K562 (cell line): ENCODE data around the gene TBXA2R. TPM values are rescaled to one million over a fixed set of nuclear protein-coding genes. Genes with fewer than 3 reads are reported as not detected.

Experiments
- ARID3A ChIP-seq: IDR thresholded peaks from 2 replicates; pipeline ENCODE4 v1.6.1; 2012; ENCODE audit warnings: low read depth, low read length, improper control_type of control experiment, borderline replicate concordance
- GATAD2A ChIP-seq: fragments of 450-650 bp; IDR thresholded peaks from 2 replicates; pipeline ENCODE4 v1.6.1; 2017
- KAT2B ChIP-seq: IDR thresholded peaks from one replicate; pipeline ENCODE4 v1.6.1; 2012; ENCODE audit warnings: low read depth, mild to moderate bottlenecking, control low read depth, inconsistent platforms, low read length, moderate library complexity
- SAP30 ChIP-seq: fragments of 200-600 bp; sonication (generic); IDR thresholded peaks from 2 replicates; pipeline ENCODE4 v1.6.1; 2012; ENCODE audit warnings: borderline replicate concordance, low read depth, mild to moderate bottlenecking, moderate library complexity, low read length, control low read depth, inconsistent platforms; ENCODE audit not compliant: insufficient read depth, poor library complexity, severe bottlenecking
- SREBF1 ChIP-seq: fragments of 150-350 bp; IDR thresholded peaks from 2 replicates; pipeline ENCODE4 v1.6.1; 2014; ENCODE audit warnings: antibody characterized with exemption, low read depth, low read length, borderline replicate concordance
- ZNF217 ChIP-seq: sonication (generic); formaldehyde crosslinking; IDR thresholded peaks from 2 replicates; pipeline ENCODE4 v1.8.0; 2022; ENCODE audit warnings: mild to moderate bottlenecking, missing genetic modification reagents
- ZNF449 ChIP-seq: fragments of 250-450 bp; sonication (Bioruptor Pico); IDR thresholded peaks from 2 replicates; pipeline ENCODE4 v1.8.0; 2022; ENCODE audit warnings: moderate library complexity, mild to moderate bottlenecking, inconsistent platforms
- polyA plus RNA-seq, 8 experiments: library from polyadenylated mRNA; depleted of rRNA in 4 of 8; stranded (reverse) in 5 of 8; unstranded in 3 of 8; fragments of >200 nt; fragmentation: Nextera tagmentation in 2 of 8; fragmentation: Illumina TruSeq in 1 of 8; extraction: Ambion mirVana in 2 of 8; extraction: Trizol in 1 of 8; gene quantifications; 2 replicates each; pipeline versions ENCODE4 v1.2.1 to v1.2.3, GENCODE V29; 2011 to 2014; ENCODE audit warnings: inconsistent platforms in 1 of 8, missing spikeins in 1 of 8
- total RNA-seq, 7 experiments: library from RNA; depleted of rRNA in 6 of 7; stranded (reverse); fragments of >200 nt in 6 of 7; fragmentation: Illumina TruSeq in 2 of 7; extraction: Trizol in 2 of 7; gene quantifications; 2 replicates each; pipeline versions ENCODE4 v1.2.1 to v1.2.3, GENCODE V29; 2011 to 2021; ENCODE audit warnings: low replicate concordance in 1 of 7
- TF ChIP-seq, protein P1 (sequence below): fragments of 200-600 bp; sonication (generic); IDR thresholded peaks from one replicate; pipeline ENCODE4 v1.6.1; 2012; ENCODE audit warnings: mild to moderate bottlenecking, low read depth, low read length, inconsistent platforms
- TF ChIP-seq, protein P2 (sequence below), 3 experiments: IDR thresholded peaks in 2 of 3; conservative IDR thresholded peaks in 1 of 3; 2 replicates each; pipeline ENCODE4 v1.5.1; 2011 to 2012; ENCODE audit warnings: low read length in 3 of 3, mild to moderate bottlenecking in 3 of 3, control low read depth in 2 of 3, improper control_type of control experiment in 1 of 3, inconsistent platforms in 1 of 3, low read depth in 1 of 3, mixed read lengths in 1 of 3, moderate library complexity in 1 of 3; ENCODE audit not compliant: insufficient read depth in 2 of 3

TBXA2R gene
- total and polyA plus RNA-seq, 9 of the 15 experiments (the other 6 are each of a cell fraction or from before 2014, with no cell fraction given): 1.5 to 24.0 (median 2.8) TPM

GRCh38 chr19:3580156-3580934, 26.3 kb downstream of the TBXA2R start (continued):
- TF ChIP-seq, protein P1, sequence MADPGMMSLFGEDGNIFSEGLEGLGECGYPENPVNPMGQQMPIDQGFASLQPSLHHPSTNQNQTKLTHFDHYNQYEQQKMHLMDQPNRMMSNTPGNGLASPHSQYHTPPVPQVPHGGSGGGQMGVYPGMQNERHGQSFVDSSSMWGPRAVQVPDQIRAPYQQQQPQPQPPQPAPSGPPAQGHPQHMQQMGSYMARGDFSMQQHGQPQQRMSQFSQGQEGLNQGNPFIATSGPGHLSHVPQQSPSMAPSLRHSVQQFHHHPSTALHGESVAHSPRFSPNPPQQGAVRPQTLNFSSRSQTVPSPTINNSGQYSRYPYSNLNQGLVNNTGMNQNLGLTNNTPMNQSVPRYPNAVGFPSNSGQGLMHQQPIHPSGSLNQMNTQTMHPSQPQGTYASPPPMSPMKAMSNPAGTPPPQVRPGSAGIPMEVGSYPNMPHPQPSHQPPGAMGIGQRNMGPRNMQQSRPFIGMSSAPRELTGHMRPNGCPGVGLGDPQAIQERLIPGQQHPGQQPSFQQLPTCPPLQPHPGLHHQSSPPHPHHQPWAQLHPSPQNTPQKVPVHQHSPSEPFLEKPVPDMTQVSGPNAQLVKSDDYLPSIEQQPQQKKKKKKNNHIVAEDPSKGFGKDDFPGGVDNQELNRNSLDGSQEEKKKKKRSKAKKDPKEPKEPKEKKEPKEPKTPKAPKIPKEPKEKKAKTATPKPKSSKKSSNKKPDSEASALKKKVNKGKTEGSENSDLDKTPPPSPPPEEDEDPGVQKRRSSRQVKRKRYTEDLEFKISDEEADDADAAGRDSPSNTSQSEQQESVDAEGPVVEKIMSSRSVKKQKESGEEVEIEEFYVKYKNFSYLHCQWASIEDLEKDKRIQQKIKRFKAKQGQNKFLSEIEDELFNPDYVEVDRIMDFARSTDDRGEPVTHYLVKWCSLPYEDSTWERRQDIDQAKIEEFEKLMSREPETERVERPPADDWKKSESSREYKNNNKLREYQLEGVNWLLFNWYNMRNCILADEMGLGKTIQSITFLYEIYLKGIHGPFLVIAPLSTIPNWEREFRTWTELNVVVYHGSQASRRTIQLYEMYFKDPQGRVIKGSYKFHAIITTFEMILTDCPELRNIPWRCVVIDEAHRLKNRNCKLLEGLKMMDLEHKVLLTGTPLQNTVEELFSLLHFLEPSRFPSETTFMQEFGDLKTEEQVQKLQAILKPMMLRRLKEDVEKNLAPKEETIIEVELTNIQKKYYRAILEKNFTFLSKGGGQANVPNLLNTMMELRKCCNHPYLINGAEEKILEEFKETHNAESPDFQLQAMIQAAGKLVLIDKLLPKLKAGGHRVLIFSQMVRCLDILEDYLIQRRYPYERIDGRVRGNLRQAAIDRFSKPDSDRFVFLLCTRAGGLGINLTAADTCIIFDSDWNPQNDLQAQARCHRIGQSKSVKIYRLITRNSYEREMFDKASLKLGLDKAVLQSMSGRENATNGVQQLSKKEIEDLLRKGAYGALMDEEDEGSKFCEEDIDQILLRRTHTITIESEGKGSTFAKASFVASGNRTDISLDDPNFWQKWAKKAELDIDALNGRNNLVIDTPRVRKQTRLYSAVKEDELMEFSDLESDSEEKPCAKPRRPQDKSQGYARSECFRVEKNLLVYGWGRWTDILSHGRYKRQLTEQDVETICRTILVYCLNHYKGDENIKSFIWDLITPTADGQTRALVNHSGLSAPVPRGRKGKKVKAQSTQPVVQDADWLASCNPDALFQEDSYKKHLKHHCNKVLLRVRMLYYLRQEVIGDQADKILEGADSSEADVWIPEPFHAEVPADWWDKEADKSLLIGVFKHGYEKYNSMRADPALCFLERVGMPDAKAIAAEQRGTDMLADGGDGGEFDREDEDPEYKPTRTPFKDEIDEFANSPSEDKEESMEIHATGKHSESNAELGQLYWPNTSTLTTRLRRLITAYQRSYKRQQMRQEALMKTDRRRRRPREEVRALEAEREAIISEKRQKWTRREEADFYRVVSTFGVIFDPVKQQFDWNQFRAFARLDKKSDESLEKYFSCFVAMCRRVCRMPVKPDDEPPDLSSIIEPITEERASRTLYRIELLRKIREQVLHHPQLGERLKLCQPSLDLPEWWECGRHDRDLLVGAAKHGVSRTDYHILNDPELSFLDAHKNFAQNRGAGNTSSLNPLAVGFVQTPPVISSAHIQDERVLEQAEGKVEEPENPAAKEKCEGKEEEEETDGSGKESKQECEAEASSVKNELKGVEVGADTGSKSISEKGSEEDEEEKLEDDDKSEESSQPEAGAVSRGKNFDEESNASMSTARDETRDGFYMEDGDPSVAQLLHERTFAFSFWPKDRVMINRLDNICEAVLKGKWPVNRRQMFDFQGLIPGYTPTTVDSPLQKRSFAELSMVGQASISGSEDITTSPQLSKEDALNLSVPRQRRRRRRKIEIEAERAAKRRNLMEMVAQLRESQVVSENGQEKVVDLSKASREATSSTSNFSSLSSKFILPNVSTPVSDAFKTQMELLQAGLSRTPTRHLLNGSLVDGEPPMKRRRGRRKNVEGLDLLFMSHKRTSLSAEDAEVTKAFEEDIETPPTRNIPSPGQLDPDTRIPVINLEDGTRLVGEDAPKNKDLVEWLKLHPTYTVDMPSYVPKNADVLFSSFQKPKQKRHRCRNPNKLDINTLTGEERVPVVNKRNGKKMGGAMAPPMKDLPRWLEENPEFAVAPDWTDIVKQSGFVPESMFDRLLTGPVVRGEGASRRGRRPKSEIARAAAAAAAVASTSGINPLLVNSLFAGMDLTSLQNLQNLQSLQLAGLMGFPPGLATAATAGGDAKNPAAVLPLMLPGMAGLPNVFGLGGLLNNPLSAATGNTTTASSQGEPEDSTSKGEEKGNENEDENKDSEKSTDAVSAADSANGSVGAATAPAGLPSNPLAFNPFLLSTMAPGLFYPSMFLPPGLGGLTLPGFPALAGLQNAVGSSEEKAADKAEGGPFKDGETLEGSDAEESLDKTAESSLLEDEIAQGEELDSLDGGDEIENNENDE: no peak
- TF ChIP-seq ZNF217 (CRISPR knock-in tag) (no peak), SREBF1 (no peak), ARID3A (peak; percentile 47; the same call in 1 of the 2 replicates), GATAD2A (no peak), ZNF449 (no peak), KAT2B (no peak), SAP30 (no peak)
- TF ChIP-seq, protein P2, sequence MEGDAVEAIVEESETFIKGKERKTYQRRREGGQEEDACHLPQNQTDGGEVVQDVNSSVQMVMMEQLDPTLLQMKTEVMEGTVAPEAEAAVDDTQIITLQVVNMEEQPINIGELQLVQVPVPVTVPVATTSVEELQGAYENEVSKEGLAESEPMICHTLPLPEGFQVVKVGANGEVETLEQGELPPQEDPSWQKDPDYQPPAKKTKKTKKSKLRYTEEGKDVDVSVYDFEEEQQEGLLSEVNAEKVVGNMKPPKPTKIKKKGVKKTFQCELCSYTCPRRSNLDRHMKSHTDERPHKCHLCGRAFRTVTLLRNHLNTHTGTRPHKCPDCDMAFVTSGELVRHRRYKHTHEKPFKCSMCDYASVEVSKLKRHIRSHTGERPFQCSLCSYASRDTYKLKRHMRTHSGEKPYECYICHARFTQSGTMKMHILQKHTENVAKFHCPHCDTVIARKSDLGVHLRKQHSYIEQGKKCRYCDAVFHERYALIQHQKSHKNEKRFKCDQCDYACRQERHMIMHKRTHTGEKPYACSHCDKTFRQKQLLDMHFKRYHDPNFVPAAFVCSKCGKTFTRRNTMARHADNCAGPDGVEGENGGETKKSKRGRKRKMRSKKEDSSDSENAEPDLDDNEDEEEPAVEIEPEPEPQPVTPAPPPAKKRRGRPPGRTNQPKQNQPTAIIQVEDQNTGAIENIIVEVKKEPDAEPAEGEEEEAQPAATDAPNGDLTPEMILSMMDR (IDR thresholded peaks at IDR 0.05 in 2 of 3, conservative IDR thresholded peaks at IDR 0.05 in 1 of 3; ENCODE audit: insufficient read depth in 2 of 3, low read depth in 1 of 3, low read length in 3 of 3): 0 out of 6 replicates have a peak, but pooled peaks of 1 of the 3 experiments have one; percentile 2
